ENCODE measurements around the gene SIRT3.

SIRT3 gene

GRCh38 chr11:235997-236773, at the start of gene SIRT3:
Gene SIRT3, minus strand, starts transcription at chr11:236342. Its CDS starts 14 bp downstream, at chr11:236328.
- Histone ChIP-seq H3K36me3 (ENCODE audit: control insufficient read depth in 2 of 2, insufficient read depth in 1 of 2, low read length in 2 of 2) (peaks cover 0 to 31% of the 10 kb centered on the region in 2 experiments; a peak in 1 of 3 replicates), H3K27ac (ENCODE audit: extremely low read depth, low read depth, low read length) (peak within 1 kb of the TSS; percentile 36; the same call in 1 of the 2 replicates), H3K4me3 (ENCODE audit: low read depth, low read length) (peak within 1 kb of the TSS; percentile 93), H3K4me1 (ENCODE audit: control insufficient read depth, insufficient read depth, low read length) (no peaks in the 10 kb centered on the region), H3K9me3 (ENCODE audit: control insufficient read depth, insufficient read depth, low read depth, low read length) (no peaks in the 10 kb centered on the region)
- POLR2A ChIA-PET = interaction anchor here (1.8 to 3.5 kb wide), 2 partner anchors 29 kb away, joined by 13 to 16 read pairs; partner anchors contain the start of genes BET1L and RIC8A
- CTCF ChIA-PET = interaction anchor here (1.4 to 3.4 kb wide), 2 partner anchors 15 to 212 kb away, joined by 6 to 35 read pairs; no protein-coding TSS in a partner anchor
- TF ChIP-seq ZNF121 (tag by site-specific recombination; IDR thresholded peaks at IDR 0.05) = no peak
- no peak for TF ChIP-seq ZBTB7A (tag by site-specific recombination; IDR thresholded peaks at IDR 0.05; ENCODE audit: low read depth)
- TF ChIP-seq PRDM1 (tag by site-specific recombination; IDR thresholded peaks at IDR 0.05) = no peak
- TF ChIP-seq SP7 (tag by site-specific recombination; IDR thresholded peaks at IDR 0.05) = 0 out of 2 replicates have a peak, but pooled peaks have one; percentile 10
- TF ChIP-seq ZBTB8A (tag by site-specific recombination; IDR thresholded peaks at IDR 0.05) = no peak
- peak; percentile 96; the same call in 1 of the 2 replicates for TF ChIP-seq ZBTB11 (tag by site-specific recombination; conservative IDR thresholded peaks at IDR 0.05; ENCODE audit: low read depth)
- TF ChIP-seq ZNF335 (tag by site-specific recombination; conservative IDR thresholded peaks at IDR 0.05) = peak; percentile 80
- TF ChIP-seq ZNF621 (tag by site-specific recombination; IDR thresholded peaks at IDR 0.05) = no peak
- TF ChIP-seq ZNF488 (tag by site-specific recombination; IDR thresholded peaks at IDR 0.05) = no peak
- 0 out of 2 replicates have a peak, but pooled peaks have one; percentile 18 for TF ChIP-seq ZFP69B (tag by site-specific recombination; IDR thresholded peaks at IDR 0.05)
- no peak for TF ChIP-seq ZNF555 (tag by site-specific recombination; conservative IDR thresholded peaks at IDR 0.05)
- no peak for TF ChIP-seq KLF7 (tag by site-specific recombination; IDR thresholded peaks at IDR 0.05; ENCODE audit: borderline replicate concordance)
- TF ChIP-seq ZNF2 (tag by site-specific recombination; IDR thresholded peaks at IDR 0.05) = no peak; the same call in 1 of the 2 replicates
- no peak for TF ChIP-seq CTCF (tag by site-specific recombination; IDR thresholded peaks at IDR 0.05)
- no peak for TF ChIP-seq ZNF274 (IDR thresholded peaks at IDR 0.05; ENCODE audit: low read length)
- TF ChIP-seq ZNF274 (tag by site-specific recombination; IDR thresholded peaks at IDR 0.05; ENCODE audit: borderline replicate concordance) = no peak
- TF ChIP-seq ZNF311 (tag by site-specific recombination; IDR thresholded peaks at IDR 0.05; ENCODE audit: borderline replicate concordance) = no peak
- peak; percentile 69; the same call in 1 of the 2 replicates for TF ChIP-seq ZBTB48 (tag by site-specific recombination; IDR thresholded peaks at IDR 0.05)
- TF ChIP-seq BCL11B (tag by site-specific recombination; IDR thresholded peaks at IDR 0.05; ENCODE audit: low read depth) = no peak
- no peak for TF ChIP-seq OVOL3 (tag by site-specific recombination; IDR thresholded peaks at IDR 0.05)
- TF ChIP-seq ZNF658 (tag by site-specific recombination; IDR thresholded peaks at IDR 0.05) = no peak
- TF ChIP-seq ZNF394 (tag by site-specific recombination; IDR thresholded peaks at IDR 0.05; ENCODE audit: borderline replicate concordance) = no peak
- no peak for TF ChIP-seq ZNF843 (tag by site-specific recombination; IDR thresholded peaks at IDR 0.05)
- TF ChIP-seq SETDB1 (IDR thresholded peaks at IDR 0.05; ENCODE audit: insufficient read length, low read length) = no peak
- TF ChIP-seq, protein P1, sequence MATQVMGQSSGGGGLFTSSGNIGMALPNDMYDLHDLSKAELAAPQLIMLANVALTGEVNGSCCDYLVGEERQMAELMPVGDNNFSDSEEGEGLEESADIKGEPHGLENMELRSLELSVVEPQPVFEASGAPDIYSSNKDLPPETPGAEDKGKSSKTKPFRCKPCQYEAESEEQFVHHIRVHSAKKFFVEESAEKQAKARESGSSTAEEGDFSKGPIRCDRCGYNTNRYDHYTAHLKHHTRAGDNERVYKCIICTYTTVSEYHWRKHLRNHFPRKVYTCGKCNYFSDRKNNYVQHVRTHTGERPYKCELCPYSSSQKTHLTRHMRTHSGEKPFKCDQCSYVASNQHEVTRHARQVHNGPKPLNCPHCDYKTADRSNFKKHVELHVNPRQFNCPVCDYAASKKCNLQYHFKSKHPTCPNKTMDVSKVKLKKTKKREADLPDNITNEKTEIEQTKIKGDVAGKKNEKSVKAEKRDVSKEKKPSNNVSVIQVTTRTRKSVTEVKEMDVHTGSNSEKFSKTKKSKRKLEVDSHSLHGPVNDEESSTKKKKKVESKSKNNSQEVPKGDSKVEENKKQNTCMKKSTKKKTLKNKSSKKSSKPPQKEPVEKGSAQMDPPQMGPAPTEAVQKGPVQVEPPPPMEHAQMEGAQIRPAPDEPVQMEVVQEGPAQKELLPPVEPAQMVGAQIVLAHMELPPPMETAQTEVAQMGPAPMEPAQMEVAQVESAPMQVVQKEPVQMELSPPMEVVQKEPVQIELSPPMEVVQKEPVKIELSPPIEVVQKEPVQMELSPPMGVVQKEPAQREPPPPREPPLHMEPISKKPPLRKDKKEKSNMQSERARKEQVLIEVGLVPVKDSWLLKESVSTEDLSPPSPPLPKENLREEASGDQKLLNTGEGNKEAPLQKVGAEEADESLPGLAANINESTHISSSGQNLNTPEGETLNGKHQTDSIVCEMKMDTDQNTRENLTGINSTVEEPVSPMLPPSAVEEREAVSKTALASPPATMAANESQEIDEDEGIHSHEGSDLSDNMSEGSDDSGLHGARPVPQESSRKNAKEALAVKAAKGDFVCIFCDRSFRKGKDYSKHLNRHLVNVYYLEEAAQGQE (tag by site-specific recombination; IDR thresholded peaks at IDR 0.05) = 0 out of 2 replicates have a peak, but pooled peaks have one; percentile 11
- TF ChIP-seq ZNF623 (tag by site-specific recombination; IDR thresholded peaks at IDR 0.05) = no peak
- no peak for TF ChIP-seq ZNF324 (tag by site-specific recombination; IDR thresholded peaks at IDR 0.05)
- TF ChIP-seq FEZF1 (tag by site-specific recombination; IDR thresholded peaks at IDR 0.05) = no peak
- no peak for TF ChIP-seq ZNF560 (tag by site-specific recombination; IDR thresholded peaks at IDR 0.05; ENCODE audit: borderline replicate concordance)
